ENCODE measurements around the gene PABPC1L2A. TPM values are rescaled to one million over a fixed set of nuclear protein-coding genes. Genes with fewer than 3 reads are reported as not detected.
"Not testable (repeated sequence)": the region's sequence is repeated elsewhere in the genome, so short reads cannot be mapped to it uniquely, and the experiment has no call there.

The PABPC1L2A gene
- total and polyA plus RNA-seq, 2 experiments from 2014 or later = not detected

DNA sequence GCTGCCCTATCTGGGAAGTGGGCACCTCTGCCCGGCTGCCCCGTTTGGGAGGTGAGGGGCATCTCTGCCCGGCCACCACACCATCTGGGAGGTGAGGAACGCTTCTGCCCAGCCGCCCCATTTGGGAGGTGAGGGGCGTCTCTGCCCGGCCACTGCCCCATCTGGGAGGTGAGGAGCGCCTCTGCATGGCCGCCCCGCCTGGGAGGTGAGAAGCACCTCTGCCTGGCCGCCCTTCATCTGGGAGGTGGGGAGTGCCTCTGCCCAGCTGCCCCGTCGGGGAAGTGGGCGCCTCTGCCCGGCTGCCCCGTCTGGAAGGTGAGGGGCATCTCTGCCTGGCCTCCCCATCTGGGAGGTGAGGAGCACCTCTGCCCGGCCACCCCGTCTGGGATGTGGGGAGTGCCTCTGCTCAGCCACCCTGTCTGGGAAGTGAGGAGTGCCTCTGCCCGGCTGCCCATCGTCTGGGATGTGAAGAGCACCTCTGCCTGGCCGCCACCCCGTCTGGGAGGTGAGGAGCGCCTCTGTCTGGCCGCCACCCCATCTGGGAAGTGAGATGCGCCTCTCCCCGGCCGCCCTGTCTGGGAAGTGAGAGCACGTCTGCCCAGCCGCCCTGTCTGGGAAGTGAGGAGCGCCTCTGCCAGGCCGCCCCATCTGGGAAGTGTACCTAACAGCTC is 9.8 kb downstream of the PABPC1L2A start:
- no peak for DNase-seq (ENCODE audit: low read depth in 1 of 2, low spot score in 1 of 2)

DNA sequence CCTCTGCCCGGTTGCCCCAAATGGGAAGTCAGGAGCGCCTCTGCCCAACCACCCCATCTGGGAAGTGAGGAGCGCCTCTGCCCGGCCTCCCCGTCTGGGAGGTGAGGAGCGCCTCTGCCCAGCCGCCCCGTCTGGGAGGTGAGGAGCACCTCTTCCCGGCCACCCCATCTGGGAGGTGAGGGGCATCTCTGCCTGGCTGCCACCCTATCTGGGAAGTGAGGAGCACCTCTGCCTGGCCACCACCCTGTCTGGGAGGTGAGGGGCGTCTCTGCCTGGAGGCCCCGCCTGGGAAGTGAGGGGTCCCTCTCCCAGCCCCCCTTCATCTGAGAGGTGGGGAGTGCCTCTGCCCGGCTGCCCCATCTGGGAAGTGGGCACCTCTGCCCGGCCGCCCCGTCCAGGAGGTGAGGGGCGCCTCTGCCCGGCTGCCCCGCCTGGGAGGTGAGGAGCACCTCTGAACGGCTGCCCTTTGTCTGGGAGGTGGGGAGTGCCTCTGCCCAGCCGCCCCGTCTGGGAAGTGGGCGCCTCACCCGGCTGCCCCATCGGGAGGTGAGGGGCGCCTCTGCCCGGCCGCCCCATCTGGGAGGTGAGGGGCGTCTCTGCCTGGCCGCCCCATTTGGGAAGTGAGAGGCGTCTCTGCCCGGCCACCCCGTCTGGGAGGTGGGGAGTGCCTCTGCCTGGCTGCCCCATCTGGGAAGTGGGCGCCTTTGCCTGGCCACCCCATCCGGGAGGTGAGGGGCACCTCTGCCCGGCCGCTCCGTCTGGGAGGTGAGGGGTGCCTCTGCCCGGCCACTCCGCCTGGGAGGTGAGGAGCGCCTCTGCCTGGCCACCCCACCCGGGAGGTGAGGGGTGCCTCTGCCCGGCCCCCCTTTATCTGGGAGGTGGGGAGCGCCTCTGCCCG is 10.6 kb downstream of the PABPC1L2A start:
- TF ChIP-seq CTCF (IDR thresholded peaks at IDR 0.05; ENCODE audit: low read depth, low read length) = no peak
- H3K4me1 ChIP-seq (ENCODE audit: low read depth) = no peaks in the 10 kb centered on the region
- H3K36me3 ChIP-seq = no peaks in the 10 kb centered on the region
- H3K27me3 ChIP-seq = peaks cover 4% of the 10 kb centered on the region
- H3K4me3 ChIP-seq = no peak overlapping the region
- no peak overlapping the region for H3K27ac ChIP-seq
- no peaks in the 10 kb centered on the region for H3K9me3 ChIP-seq (ENCODE audit: low read depth)
- no peak for DNase-seq (ENCODE audit: low read depth in 1 of 2, low spot score in 1 of 2)

More for the DNA sequence above, 9.8 kb downstream of the PABPC1L2A start:
- H3K27ac ChIP-seq = no peak overlapping the region
- H3K36me3 ChIP-seq = no peaks in the 10 kb centered on the region
- no peaks in the 10 kb centered on the region for H3K9me3 ChIP-seq (ENCODE audit: low read depth)
- no peak overlapping the region for H3K4me3 ChIP-seq
- peaks cover 11% of the 10 kb centered on the region for H3K27me3 ChIP-seq
- no peaks in the 10 kb centered on the region for H3K4me1 ChIP-seq (ENCODE audit: low read depth)
- TF ChIP-seq CTCF (IDR thresholded peaks at IDR 0.05; ENCODE audit: low read depth, low read length) = no peak

DNA sequence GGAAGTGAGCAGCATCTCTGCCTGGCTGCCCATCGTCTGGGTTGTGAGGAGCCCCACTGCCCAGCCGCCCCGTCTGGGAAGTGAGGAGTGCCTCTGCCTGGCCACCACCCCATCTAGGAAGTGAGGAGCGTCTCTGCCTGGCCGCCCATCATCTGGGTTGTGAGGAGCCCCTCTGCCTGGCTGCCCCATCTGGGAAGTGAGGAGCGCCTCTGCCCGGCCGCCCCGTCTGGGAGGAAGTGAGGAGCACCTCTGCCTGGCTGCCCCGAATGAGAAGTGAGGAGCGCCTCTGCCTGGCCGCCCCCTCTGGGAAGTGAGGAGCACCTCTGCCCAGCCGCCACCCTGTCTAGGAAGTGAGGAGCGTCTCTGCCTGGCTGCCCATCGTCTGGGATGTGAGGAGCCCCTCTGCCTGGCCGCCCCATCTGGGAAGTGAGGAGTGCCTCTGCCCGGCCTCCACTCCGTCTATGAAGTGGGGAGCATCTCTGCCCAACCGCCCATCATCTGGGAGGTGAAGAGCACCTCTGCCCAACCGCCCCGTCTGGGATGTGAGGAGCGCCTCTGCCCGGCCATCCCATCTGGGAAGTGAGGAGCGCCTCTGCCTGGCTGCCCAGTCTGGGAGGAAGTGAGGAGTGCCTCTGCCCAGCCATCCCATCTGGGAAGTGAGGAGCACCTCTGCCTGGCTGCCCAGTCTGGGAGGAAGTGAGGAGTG is 11.4 kb downstream of the PABPC1L2A start:
- not testable (repeated sequence) for H3K4me3 ChIP-seq; DNase-seq (ENCODE audit: low read depth in 1 of 2, low spot score in 1 of 2); H3K36me3 ChIP-seq; H3K9me3 ChIP-seq (ENCODE audit: low read depth); H3K4me1 ChIP-seq (ENCODE audit: low read depth); H3K27me3 ChIP-seq; H3K27ac ChIP-seq

DNA sequence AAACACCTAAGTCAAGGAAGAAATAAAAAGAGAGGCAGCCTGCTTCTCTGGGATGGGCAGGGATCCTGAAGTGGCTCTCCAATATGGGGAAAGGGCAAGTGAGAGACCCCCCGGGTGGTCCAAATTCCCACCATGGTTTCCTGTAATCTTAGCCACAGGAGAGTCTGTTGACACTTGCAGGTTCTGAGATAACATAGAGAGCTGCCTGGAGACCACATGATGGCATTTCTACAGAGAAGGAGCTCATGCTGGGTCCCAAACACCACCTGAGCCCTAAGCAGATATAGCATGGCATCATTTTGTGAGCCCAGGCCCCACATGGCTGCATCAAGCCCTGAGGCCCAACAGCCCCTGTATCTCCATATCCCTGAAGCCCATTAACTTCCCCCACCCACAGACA is 50.4 kb downstream of the PABPC1L2A start:
- H3K36me3 ChIP-seq = no peaks in the 10 kb centered on the region
- no peaks in the 10 kb centered on the region for H3K27me3 ChIP-seq
- H3K9me3 ChIP-seq (ENCODE audit: low read depth) = no peaks in the 10 kb centered on the region
- H3K4me1 ChIP-seq (ENCODE audit: low read depth) = no peaks in the 10 kb centered on the region
- TF ChIP-seq CTCF (IDR thresholded peaks at IDR 0.05; ENCODE audit: low read depth, low read length) = no peak
- no peak overlapping the region for H3K27ac ChIP-seq
- no peak for DNase-seq (ENCODE audit: low read depth in 1 of 2, low spot score in 1 of 2)
- no peak overlapping the region for H3K4me3 ChIP-seq

Other genes with a start within 250 kb of the PABPC1L2A start
- not detected in 2 replicates for gene FAM236C, start 166.9 kb downstream of the PABPC1L2A start, total RNA-seq
- not detected in 2 replicates for gene FAM236C, start 166.9 kb downstream of the PABPC1L2A start, polyA plus RNA-seq
- not detected in 2 replicates for gene FAM236A, start 141.3 kb downstream of the PABPC1L2A start, total RNA-seq
- not detected in 2 replicates for gene FAM236A, start 141.3 kb downstream of the PABPC1L2A start, polyA plus RNA-seq
- gene DMRTC1, start 135.7 kb downstream of the PABPC1L2A start, total RNA-seq = 0.46 TPM in 1 of 2 replicates, not detected in the other
- 0.23 and 1.5 TPM in 2 replicates for gene DMRTC1, start 135.7 kb downstream of the PABPC1L2A start, polyA plus RNA-seq
- gene PABPC1L2B, start 76.6 kb downstream of the PABPC1L2A start, total RNA-seq = 0.33 TPM in 1 of 2 replicates, not detected in the other
- not detected in 2 replicates for gene PABPC1L2B, start 76.6 kb downstream of the PABPC1L2A start, polyA plus RNA-seq
- 7.5 and 8.8 TPM in 2 replicates for gene NAP1L2, start 135.3 kb upstream of the PABPC1L2A start, total RNA-seq
- 2.7 and 3.6 TPM in 2 replicates for gene NAP1L2, start 135.3 kb upstream of the PABPC1L2A start, polyA plus RNA-seq